ENCODE measurements around the gene ATP2A1. TPM values are rescaled to one million over a fixed set of nuclear protein-coding genes. Genes with fewer than 3 reads are reported as not detected.
"Not testable (repeated sequence)": the region's sequence is repeated elsewhere in the genome, so short reads cannot be mapped to it uniquely, and the experiment has no call there.

The ATP2A1 gene
- total and polyA plus RNA-seq, 9 donors: 0.15 to 2.5 (median 0.53) TPM

DNA sequence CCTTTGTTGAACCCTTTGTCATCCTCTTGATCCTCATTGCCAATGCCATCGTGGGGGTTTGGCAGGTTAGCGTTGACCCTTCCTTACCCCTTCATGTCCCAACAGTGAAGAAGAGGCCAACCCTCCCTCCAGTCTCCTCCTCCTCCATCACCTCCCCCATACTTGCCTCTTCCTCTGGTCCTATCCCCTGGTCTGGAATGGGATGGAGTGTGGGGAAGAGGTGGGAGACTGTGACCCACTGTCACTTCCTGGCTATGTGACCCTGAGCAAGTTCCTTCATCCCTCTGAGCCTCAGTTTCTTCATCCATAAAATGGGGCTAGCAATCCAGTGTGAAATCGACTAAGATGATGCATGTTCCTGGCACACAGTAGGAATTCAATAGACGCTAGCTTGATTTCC is 2.7 kb downstream of the ATP2A1 start:
- H3K4me1 ChIP-seq (ENCODE audit: insufficient read depth): peaks cover 7% of the 10 kb centered on the region
- H3K27me3 ChIP-seq: no peaks in the 10 kb centered on the region
- no peak overlapping the region for H3K27ac ChIP-seq
- DNase-seq: no peak
- H3K36me3 ChIP-seq: no peaks in the 10 kb centered on the region
- intact Hi-C loops (cut with DNase I): no loop called here
- H3K4me3 ChIP-seq: no peak overlapping the region
- 63 to 66% (median 64%) methylated on average over 4 of the region's 4 CpGs for WGBS, 3 donors
- TF ChIP-seq EP300 (IDR thresholded peaks at IDR 0.05): no peak
- TF ChIP-seq, protein P1, sequence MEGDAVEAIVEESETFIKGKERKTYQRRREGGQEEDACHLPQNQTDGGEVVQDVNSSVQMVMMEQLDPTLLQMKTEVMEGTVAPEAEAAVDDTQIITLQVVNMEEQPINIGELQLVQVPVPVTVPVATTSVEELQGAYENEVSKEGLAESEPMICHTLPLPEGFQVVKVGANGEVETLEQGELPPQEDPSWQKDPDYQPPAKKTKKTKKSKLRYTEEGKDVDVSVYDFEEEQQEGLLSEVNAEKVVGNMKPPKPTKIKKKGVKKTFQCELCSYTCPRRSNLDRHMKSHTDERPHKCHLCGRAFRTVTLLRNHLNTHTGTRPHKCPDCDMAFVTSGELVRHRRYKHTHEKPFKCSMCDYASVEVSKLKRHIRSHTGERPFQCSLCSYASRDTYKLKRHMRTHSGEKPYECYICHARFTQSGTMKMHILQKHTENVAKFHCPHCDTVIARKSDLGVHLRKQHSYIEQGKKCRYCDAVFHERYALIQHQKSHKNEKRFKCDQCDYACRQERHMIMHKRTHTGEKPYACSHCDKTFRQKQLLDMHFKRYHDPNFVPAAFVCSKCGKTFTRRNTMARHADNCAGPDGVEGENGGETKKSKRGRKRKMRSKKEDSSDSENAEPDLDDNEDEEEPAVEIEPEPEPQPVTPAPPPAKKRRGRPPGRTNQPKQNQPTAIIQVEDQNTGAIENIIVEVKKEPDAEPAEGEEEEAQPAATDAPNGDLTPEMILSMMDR (IDR thresholded peaks at IDR 0.05): no peak
- TF ChIP-seq POLR2A (IDR thresholded peaks at IDR 0.05): no peak
- H3K9me3 ChIP-seq: no peaks in the 10 kb centered on the region

DNA sequence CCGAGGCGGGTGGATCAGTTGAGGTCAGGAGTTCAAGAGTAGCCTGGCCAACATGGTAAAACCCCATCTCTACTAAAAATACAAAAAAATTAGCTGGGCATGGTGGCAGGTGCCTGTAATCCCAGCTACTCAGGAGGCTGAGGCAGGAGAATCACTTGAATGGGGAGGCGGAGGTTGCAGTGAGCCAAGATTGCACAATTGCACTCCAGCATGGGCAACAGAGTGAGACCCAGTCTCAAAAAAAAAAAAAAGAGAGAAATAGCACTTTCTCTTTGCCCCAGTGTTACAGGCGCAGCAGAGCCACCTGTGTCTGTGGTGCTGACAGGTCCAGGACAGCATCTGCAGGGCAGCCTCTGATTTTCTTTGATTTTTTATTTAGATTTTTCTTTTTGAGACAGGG is 3.3 kb downstream of the ATP2A1 start:
- intact Hi-C loops (cut with DNase I); H3K9me3 ChIP-seq; H3K27ac ChIP-seq; H3K36me3 ChIP-seq; H3K4me1 ChIP-seq (ENCODE audit: insufficient read depth); H3K4me3 ChIP-seq; DNase-seq; H3K27me3 ChIP-seq: not testable (repeated sequence)
- 77 to 85% (median 79%) methylated on average over 4 of the region's 4 CpGs for WGBS, 3 donors

DNA sequence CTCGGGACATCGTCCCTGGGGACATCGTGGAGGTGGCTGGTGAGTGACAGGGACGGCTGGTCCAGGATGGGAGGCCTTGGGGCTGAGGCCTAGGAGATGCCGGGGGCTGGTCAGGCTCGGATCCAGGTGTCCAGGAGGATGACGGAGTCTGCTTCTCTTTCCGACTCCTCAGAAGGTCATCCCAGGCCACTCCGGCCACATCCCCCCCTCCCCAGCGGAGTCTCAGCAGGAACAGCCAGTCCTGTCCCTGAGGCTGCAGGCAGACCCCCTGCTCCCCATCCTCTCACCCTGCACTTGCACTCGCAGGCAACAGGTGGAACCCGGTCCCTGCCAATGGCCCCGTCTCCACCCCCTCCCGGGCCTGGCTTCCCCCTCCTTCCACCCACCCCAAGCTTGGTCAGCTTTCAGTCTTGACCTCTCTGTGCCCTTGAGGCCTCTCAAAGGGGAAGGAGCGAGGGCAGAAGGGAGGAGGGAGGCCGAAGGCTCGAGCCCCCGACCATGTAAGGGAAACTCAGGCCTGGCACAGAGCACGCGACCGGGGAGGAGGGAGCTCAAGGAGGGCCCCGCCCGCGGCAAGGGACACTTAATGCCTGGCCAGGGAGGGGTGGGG is 4.4 kb downstream of the ATP2A1 start:
- no peak for TF ChIP-seq POLR2A (IDR thresholded peaks at IDR 0.05)
- TF ChIP-seq, protein P1 (IDR thresholded peaks at IDR 0.05): no peak
- no peak for TF ChIP-seq EP300 (IDR thresholded peaks at IDR 0.05)
- H3K27ac ChIP-seq: no peak overlapping the region
- no peak overlapping the region for H3K4me3 ChIP-seq
- no peaks in the 10 kb centered on the region for H3K27me3 ChIP-seq
- 35 to 40% (median 38%) methylated on average over 23 to 24 of the region's 24 CpGs for WGBS, 3 donors
- H3K4me1 ChIP-seq (ENCODE audit: insufficient read depth): peaks cover 7% of the 10 kb centered on the region
- no peaks in the 10 kb centered on the region for H3K36me3 ChIP-seq
- intact Hi-C loops (cut with DNase I): no loop called here
- no peaks in the 10 kb centered on the region for H3K9me3 ChIP-seq
- no peak for DNase-seq

DNA sequence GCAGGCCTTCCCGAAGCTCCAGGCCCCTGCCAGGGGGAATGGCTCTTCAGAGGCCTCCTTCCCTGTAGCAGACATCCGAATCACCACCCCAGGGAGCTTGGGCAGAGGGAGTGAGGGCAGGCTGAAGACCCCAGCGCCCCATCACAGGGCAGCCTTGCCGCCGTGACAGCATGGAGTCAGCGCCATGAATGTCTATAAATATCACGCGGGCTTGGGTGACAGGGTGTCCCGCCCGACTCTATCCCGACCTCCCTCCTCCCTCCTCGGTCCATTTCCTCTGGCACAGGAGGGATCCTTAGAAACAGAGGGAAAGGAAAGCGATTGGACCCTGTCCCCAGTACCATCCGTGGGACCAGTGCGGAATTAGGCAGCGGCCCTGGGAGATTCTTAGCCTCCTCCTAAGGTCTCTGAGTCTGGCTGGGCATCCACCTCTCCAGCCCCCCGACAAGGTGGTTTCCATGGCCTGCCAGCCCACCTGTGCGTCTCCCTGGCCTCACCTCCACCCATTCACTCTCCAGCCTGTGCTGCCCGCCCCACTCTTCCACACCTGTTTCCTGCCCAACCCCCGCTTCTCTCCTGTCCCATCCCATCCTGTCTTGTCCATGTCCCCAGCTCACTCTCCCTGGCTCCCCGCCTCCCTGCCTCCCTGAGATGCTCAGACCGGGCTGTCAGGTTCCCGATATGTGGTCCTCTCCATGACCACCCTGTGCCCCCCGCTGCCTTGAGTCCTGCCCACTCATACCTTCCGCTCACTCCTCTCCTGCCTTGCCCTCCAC is 5.1 kb downstream of the ATP2A1 start:
- TF ChIP-seq, protein P1 (IDR thresholded peaks at IDR 0.05): no peak
- intact Hi-C loops (cut with DNase I): no loop called here
- no peaks in the 10 kb centered on the region for H3K9me3 ChIP-seq
- no peak overlapping the region for H3K27ac ChIP-seq
- no peaks in the 10 kb centered on the region for H3K36me3 ChIP-seq
- H3K27me3 ChIP-seq: no peaks in the 10 kb centered on the region
- 57 to 62% (median 61%) methylated on average over 25 of the region's 25 CpGs for WGBS, 3 donors
- no peak for DNase-seq
- peaks cover 7% of the 10 kb centered on the region for H3K4me1 ChIP-seq (ENCODE audit: insufficient read depth)
- no peak overlapping the region for H3K4me3 ChIP-seq

DNA sequence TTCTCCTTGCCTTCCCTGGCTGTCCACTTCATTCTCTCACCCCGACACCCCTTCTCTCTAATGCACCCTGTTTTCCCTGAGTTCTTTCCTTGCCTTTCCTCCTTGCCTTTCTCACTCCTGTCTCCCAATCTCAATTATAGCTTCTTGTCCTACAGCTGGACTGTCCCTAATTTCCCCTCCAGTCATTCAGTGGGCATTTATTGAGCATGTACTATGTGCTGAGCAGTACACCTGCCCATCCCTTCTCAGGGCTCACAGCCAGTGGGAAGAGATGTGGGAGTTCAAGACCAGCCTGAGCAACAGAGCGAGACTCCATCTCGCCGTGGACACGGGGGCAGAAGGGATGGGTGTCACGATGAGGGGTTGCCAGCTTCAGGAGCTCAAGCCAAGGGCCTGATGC is 5.8 kb downstream of the ATP2A1 start:
- intact Hi-C loops (cut with DNase I): no loop called here
- no peaks in the 10 kb centered on the region for H3K36me3 ChIP-seq
- TF ChIP-seq EP300 (IDR thresholded peaks at IDR 0.05): no peak
- TF ChIP-seq, protein P1 (IDR thresholded peaks at IDR 0.05): no peak
- H3K4me3 ChIP-seq: no peak overlapping the region
- 88 to 96% (median 93%) methylated on average over 6 of the region's 6 CpGs for WGBS, 3 donors
- H3K27me3 ChIP-seq: no peaks in the 10 kb centered on the region
- no peaks in the 10 kb centered on the region for H3K9me3 ChIP-seq
- no peak for DNase-seq
- H3K27ac ChIP-seq: no peak overlapping the region
- H3K4me1 ChIP-seq (ENCODE audit: insufficient read depth): peaks cover 7% of the 10 kb centered on the region
